Measurements from ENCODE around the gene DPP10.
"Not testable (repeated sequence)": the region's sequence is repeated elsewhere in the genome, so short reads cannot be mapped to it uniquely, and the experiment has no call there.

Gene DPP10

DNA sequence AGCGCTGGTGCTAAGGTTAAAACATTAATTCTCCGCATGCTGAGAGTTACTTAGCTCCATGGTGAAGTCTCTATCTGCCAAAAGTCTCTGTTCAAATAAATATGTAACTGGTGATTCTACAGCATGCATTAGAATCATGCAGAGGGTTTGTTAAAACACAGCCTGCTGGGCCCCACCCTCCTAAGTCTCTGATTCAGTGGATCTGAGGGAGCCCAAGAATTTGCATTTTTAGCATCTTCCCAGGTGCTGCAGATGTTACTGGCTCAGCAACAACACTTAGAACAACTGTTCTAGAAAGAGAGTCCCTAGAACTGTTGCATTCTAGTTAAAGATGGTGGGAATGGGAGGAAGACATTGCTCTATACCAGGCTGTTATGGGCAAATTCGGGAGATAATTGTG is 73.4 kb downstream of the DPP10 start:
- no peak for DNase-seq (ENCODE audit: low spot score)

DNA sequence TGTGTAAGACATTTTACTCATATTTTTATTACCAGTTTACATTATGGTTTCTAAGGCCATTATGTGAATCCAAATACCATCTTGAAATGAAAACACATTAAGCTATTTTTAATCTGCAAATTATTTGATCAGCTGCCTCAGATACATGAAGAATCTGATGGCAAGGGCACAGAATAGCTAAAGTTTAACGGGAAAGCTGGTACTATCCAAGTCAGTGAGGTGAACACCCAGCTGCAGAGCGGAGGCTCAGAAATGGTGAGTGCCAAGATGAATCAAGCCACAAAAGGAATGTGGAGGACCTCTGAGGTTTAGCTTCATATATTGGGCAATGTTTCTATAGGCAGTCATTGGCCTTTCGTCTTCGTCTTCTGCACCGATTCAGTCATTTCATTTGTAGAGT is 75.1 kb downstream of the DPP10 start:
- no peak for DNase-seq (ENCODE audit: low spot score)

DNA sequence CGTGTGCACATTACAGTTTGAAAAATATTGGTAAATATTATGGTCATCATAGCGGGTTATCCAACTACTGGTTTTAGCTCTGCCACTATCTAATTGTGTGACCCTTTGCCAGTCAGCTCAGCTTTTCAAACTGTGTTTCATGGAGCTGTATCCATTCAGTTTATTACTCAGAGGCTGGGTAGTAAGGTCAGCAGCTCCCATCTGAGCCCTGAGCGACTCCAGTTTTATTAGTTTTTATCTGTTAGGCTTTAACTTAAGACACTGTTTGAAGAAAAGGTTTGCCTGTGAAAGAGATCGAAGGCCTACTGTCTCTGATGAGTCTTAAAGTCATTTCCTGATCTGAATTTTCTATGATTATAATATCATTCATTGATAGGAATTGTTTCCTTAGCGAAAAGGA is 76.3 kb downstream of the DPP10 start:
- DNase-seq (ENCODE audit: low spot score): no peak

DNA sequence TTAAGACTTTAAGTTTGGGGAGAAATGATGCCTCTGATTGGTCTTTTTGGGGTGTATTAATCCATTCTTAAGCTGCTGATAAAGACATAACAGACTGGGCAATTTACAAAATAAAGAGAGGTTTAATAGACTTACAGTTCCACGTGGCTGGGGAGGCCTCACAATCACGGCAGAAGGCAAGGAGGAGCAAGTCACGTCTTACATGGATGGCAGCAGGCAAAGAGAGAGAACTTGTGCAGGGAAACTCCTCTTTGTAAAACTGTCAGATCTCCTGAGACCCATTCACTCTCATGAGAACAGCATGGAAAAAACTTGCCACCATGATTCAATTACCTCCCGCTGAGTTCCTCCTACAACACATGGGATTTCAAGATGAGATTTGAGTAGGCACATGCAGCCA is 80.2 kb downstream of the DPP10 start:
- DNase-seq (ENCODE audit: low spot score): not testable (repeated sequence)

DNA sequence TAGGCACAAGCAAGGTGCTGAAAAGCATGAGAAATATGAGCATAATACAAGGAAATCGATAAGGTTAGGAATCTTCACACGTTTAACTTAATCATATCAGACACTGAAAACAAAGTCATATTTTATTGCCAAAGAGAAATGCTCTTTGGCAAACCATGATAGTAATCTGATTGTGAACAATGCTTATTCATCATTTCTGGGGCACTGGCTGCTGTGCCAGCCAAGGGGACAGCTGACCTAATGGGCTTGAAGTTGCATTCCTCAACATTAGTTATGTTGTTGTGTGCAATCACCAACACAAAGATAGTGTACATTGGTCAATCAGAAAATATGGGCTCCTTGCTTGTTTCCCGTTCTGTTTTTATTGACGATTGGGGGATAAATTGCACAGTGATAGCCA is 83.5 kb downstream of the DPP10 start:
- no peak for DNase-seq (ENCODE audit: low spot score)

DNA sequence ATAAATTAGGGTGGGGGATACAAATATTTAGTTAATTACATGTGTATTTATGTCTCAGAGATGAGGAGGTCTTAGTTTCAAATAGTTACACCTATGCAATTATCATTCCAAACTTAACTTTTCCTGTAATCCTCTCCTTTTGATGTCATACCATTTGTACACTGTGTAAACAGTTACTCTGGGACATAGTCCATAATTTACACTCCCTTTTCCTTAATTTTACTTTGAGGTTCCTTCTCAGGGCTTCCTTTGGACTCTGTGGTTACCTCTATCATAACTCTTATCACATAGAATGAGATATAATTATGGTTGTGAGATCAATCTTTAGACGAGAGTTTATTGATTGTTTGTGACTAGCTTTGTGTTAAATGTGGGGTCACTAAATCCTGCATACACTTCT is 84.4 kb downstream of the DPP10 start:
- no peak for DNase-seq (ENCODE audit: low spot score)

DNA sequence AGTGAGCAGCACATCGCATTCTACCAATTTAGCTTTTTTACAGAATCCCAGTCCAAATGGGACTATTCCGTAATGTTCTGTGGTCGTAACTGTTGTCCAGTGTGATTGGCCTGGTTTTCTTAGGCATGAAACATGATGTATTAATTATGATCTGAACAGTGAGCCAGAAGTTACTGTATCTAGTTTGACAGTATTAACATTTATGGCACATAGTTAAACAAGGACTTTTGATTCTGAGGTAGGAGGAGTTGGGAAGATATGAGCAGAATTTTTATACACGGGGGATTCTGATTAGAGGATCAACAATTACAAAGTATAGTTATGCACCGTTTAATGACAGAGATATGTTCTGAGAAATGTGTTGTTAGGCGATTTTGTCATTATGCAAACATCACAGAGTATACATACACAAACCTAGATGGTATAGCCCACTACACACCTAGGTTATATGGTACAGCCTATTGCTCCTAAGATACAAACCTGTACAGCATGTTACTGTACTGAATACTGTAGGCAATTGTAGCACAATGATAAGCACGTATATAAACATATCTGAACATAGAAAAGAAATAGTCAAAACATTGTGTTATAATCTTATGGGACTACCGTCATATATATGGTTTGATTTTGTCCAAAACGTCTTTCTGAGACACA is 85.0 kb downstream of the DPP10 start:
- DNase-seq (ENCODE audit: low spot score): no peak

DNA sequence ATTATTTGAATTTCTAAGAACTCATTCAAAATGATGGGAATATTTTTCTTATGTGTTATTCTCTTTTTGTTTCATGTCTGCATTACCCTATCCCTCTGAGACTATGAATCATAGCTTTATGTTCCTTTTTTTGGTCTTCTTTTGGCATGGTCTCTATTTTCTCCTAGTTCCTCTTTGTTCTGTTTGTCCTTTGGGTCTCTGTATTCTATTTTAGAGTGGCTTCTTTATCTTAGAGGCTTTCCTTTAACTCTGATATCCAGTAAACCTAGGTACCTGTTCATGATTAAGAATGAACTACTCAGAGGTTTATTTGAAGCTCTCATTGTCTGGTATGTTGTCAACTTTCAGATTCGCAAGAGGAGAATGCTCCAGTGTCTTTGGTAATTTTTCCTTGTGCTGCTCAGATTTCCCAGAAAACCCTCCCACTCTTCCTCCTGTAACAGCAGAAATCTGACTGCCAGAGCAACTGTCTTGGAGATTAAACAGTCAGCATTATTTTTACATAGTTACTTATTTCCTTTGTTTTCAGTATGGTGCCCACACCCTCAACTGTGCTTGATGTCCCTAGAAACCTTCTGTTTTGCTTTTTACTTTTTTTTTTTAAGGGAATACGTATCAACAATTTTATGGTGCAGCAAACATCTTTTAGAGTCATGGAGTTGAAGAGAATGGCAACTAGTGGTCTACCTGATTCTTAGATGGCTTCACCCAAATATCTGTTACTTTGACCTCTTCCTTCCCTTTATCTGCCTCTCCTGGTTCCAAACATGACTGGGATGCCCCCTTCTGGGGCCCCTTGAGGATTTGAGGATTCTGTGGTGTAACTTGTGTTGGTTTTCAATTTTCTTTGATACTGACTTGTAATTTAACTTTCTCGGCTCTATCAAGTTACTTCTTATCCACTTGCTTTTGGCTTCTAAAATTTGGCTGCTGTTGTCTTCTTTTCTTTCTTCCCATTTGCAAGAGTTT is 92.0 kb downstream of the DPP10 start:
- DNase-seq (ENCODE audit: low spot score): no peak

DNA sequence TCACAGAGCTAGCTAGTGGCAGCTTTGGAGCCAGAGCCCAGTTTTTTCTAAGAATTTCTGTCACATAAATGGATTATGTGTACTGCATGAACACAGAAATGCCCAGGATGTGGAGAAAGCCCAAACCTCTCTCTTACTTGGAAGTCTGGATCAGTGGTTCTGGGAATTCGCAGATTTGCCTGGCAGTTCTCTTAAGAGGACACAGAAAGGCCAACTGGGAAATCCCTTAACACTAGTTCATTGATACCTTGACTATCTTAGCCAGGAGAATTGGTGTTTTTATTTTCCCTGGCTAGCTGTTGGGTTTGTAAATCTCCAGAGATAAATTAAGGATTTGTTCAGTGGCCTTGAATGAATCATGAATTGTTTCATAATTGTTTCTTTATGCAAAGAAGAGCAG is 95.3 kb downstream of the DPP10 start:
- no peak for DNase-seq (ENCODE audit: low spot score)

DNA sequence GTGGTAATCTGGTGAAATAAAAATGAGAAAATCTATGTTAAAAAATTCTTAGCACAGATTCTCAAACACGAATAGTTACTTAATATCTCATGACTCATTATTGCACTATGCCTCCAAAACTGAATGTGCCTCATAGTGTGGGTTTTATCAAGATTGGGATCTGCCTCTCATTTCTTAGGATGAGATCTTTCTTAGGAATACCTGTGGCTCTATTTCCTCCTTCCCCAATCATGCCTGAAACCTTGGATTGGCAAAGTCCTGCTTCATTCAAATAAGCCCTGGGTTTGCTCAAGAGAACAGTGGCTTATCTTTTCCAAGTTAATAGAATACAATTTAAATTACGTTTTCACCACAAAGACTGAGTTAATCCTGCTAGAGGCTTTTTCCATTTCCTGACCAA is 100.3 kb downstream of the DPP10 start:
- no peak for DNase-seq (ENCODE audit: low spot score)

DNA sequence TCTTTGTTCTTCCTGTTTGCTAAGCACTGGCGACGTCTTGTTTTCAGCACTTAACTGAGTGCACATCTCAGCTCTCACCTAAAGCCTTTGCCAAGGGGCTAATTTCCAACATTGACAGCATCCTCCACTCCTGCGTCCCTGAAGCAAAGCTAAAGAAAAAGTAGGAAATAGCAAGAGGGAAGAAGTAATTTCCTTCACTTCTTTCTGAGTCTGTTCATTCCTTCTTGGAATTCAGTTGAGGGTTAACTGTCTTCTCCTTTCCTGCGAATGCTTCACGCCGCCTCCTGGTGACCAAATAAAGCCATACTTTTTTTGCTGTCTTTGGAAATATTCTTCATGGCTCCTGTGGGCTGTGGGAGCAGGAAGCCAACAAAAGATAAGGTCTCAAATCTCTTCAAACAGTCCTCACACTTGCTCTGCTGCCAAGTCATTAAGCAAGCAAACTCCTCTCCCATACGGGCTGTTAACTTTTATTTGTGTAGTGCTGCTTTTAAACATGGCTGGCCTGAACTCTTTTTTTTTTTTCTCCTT is 100.9 kb downstream of the DPP10 start:
- DNase-seq (ENCODE audit: low spot score): no peak

DNA sequence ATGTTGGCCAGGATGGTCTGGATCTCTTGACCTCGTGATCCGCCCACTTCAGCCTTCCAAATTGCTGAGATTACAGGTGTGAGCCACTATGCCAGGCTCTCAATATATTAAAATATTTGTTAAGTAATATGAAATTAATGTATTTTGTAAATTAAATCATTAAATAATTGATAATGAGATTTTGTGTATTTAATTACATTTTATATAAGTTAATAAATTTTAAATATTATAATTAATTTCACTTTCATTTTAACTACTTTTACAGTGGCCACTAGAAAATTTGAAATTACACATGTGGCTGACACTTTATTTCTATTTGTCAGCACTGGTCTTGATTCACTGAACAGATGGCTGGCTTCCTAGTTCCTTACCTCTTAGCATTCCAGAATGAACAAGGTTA is 102.6 kb downstream of the DPP10 start:
- no peak for DNase-seq (ENCODE audit: low spot score)

DNA sequence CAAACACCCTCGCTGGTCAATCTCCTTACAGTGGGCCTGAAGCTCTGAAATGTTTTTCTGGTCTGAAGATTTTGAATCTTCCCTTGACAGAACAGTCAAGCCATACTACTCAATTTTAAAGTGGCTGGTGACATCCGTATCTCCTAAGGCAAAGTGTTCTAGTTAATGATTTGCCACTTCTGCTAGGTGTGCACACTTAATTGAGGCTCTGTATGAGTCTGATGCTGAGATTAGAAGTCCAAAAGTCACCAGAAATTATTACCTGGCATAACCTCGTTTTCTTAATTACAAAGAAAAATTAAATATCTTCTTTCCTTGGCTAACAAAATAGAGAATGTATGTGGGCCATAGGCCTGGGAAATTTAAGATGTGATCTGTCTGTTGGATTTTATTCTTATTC is 104.1 kb downstream of the DPP10 start:
- no peak for DNase-seq (ENCODE audit: low spot score)

DNA sequence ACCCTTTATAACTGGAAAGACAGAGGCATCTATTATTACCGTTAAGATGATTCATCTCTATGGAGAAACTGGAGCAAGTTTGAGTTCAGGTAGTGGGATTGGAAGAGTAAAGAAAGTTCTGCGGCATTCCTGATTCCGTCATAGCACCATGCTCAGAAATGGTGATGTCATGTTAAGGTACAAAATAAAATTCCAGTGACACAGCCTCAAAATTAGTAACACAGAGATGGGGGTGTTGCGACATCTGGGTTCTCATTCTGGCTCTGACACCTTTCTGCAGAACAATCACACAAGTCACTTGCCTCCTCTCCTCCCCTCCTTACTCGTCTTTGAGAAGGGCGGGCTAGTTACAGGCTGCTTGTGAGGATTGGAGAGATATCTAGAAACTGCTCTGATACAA is 105.7 kb downstream of the DPP10 start:
- no peak for DNase-seq (ENCODE audit: low spot score)

DNA sequence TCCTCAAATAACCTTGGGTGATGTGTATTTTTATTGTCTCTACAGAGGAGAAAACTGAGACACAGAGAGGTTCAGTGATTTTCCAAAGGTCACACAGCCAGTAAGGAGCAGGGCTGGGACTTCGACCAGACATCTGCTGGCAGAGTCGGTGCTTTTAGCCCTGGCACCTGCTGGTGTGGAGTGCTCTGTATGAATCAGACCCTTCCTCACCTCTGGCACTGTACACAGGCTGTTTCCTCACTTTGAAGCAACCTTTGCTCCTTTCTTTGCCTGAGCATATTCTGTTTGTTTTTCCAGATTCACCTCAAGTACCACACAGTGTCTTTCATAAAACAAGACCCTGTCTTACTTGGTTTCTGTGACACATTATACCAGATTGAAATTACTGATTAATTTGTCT is 107.9 kb downstream of the DPP10 start:
- DNase-seq (ENCODE audit: low spot score): no peak

DNA sequence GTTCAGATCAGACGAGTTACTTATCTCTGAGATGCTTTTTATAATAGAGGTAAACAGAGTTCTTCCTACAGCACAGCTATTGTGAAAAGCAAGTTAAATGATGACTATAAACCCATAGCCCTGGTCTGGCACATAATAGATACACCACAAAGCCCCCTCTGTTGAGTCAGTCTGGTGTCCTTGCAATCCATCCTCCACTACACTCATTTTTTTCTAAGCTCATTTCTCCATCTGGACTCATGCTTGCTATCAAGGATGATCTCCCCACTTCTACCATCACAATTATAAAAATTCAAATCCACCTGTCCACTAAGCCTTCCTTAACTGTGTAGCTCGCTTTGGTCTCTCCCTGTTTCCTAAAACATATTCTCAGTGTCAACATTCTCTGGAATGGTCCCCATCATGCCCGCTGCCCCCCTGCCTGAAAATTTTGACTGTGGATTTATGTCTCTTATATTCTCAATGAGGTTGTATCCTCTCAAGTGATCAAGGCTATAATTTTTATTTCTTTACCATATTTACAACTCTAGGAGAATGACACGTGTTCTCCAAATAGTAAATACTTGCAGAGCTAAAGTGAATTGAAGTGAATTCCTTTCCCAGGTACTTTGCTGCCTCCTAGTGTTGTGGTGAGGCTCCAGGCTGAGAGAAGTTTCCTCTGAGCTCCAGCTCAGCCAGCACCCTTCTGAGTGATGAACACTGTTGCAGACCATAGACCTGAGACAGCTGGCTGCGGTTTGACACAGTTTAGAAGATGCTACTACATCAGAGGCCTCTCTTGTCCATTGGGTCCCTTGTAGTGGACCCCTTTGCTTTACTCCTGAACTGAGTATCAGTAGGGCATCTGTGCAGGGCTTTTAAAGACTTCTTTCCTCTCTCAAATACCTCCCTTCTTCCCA is 108.7 kb downstream of the DPP10 start:
- peak; percentile 78 for DNase-seq (ENCODE audit: low spot score)

DNA sequence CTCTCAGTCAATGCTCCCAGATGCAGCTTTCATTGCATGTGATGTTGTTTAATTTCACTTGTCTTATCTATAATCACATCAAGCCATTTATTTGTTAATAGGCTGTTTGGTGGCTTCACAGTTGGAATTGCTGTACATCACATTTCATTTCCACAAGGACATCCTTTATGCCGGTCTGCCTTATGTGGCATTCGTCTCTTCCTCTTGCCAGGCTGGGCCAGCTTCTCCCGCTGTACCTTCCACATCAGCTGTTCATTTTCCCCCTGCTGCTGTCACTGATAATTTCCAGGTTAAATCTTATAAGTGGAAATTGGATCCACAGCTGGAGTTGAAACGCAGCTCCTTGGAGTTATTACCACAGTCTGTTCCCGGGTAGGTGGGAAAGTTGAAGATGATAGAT is 110.6 kb downstream of the DPP10 start:
- DNase-seq (ENCODE audit: low spot score): no peak

DNA sequence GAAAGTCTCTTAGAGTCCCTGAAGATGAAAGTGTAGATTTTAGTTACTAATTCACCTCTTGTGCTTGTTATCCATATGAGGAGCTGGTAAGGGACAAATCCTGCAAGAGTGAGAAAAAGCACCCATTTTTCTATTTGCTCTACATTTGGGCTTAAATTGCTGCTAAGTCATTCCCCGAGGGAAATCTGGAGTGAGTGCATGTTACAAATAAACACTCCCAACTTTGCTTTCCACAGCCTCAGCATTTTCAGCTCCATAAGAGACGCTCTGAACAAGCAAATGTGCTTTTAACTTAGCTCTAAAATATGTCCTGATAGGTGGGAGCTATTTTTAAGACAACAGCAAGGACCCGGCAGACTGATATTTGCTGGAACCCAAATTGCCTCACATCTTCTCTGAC is 126.7 kb downstream of the DPP10 start:
- DNase-seq (ENCODE audit: low spot score): no peak

DNA sequence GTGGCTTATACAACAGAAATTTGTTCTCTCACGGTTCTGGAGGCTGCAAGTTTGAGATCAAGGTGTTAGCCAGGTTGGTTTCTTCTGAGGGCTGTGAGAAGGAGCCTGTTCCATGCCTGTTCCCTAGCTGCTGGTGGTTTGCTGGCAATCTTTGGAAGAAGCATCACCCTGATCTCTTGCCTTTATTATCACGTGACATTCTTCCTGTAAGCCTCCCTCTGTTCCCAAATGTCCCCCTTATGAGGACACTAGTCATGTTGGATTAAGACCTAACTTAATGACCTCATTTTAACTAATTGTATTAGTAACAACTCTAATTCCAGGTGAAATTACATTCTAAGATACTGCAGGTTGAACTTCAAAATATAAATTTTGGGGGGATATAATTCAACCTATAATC is 135.2 kb downstream of the DPP10 start:
- no peak for DNase-seq (ENCODE audit: low spot score)

DNA sequence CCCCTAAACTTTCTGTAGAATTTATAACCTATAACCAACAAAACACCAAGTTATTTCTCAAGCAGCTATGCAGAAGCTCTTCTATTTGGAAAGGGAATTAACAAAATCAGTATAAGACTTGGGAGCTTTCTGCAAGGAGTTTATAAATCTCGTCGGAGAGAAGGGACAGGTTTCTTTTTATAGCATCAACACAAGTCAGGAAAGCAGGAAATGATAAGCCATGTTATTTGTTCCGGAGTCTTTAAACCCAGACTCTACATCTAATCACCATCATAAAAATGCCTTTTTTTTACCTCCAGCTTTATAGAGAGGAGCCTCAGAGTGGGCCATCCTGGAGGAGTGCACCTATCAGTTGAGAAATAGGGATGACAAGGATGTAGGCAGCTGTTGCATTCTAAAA is 137.1 kb downstream of the DPP10 start:
- no peak for DNase-seq (ENCODE audit: low spot score)

DNA sequence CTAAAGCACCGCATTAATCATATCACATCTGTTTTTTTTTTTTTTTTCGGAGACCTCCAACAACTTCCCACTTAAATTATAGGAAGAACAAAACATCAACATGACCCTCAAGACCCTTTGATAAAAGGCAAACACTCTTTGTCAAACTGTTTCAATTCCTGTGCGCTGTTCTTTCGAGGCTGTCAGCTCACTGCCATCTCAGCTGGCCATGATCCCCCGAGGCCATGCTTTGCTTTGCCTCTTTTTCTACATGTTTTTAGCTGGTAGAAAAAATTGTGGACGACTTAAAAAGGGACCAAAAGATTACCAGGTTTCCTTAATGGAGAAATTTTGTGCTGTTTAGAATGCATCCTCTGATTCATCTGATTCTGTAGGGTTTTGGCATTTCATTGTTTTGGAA is 138.2 kb downstream of the DPP10 start:
- no peak for DNase-seq (ENCODE audit: low spot score)

DNA sequence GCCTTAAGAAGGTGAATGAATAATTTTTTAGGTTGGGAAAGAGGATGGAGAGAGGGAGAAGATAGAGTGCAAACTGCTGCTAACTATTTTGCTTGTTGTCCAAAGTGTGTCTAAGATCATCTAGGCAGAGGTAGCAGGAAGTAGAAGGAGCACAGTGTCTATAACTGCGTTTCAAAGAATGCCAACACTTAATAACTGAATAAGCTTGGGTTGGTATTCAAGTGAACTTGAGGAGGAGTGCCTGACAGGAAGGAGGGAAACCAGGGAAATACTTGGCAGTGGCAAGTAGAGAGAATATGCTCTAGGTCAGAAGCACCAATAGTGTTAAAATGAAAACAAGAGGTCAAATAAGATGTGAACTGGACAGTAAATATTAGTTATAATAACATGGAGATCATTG is 155.9 kb downstream of the DPP10 start:
- DNase-seq (ENCODE audit: low spot score): no peak
